H1 (cell line): ENCODE measurements around the gene VAV2. TPM values are rescaled to one million over a fixed set of nuclear protein-coding genes. Genes with fewer than 3 reads are reported as not detected.

Source experiments
- CTCF ChIA-PET: fragments of 300-600 bp; sonication (Branson Sonifier 250); formaldehyde crosslinking; loops from one replicate; lab custom pipeline; 2021; ENCODE audit not compliant: partially characterized antibody; lab: Charles Lee
- POLR2A ChIA-PET: fragments of 300-600 bp; sonication (Branson Sonifier 250); formaldehyde crosslinking; loops from one replicate; lab custom pipeline; 2021; ENCODE audit warnings: inconsistent platforms; ENCODE audit not compliant: partially characterized antibody; lab: Charles Lee
- DNase-seq, 2 experiments: peaks; one replicate each; pipeline versions ENCODE4 v3.0.0 to v3.0.0-alpha.2; 2010 to 2022; ENCODE audit warnings: low spot score in 2 of 2, low read depth in 1 of 2, mixed read lengths in 1 of 2
- FAIRE-seq: peaks from 2 replicates; lab custom pipeline; 2011; peaks lifted over from hg19 to GRCh38; lab: Jason Lieb, UNC
- H2AFZ ChIP-seq: 2 replicates; pipeline ENCODE4 v1.8.1; 2012; ENCODE audit warnings: low read length, inconsistent platforms
- H2AK5ac ChIP-seq: 2 replicates; pipeline ENCODE4 v1.6.1; 2013; ENCODE audit warnings: low read depth, low read length
- H2BK120ac ChIP-seq: replicated peaks from 2 replicates; pipeline ENCODE3; 2013; ENCODE audit warnings: low read depth, low read length, inconsistent platforms
- H2BK12ac ChIP-seq: 2 replicates; pipeline ENCODE4 v1.6.1; 2013; ENCODE audit warnings: low read depth, low read length
- H2BK15ac ChIP-seq: 2 replicates; pipeline ENCODE4 v1.6.1; 2013; ENCODE audit warnings: low read length
- H2BK20ac ChIP-seq: 2 replicates; pipeline ENCODE4 v1.6.1; 2013; ENCODE audit warnings: low read length
- H2BK5ac ChIP-seq: 2 replicates; pipeline ENCODE4 v1.6.1; 2013; ENCODE audit warnings: low read depth, low read length
- H3K14ac ChIP-seq: 2 replicates; pipeline ENCODE4 v1.6.1; 2013; ENCODE audit warnings: inconsistent platforms; ENCODE audit not compliant: insufficient read length
- H3K18ac ChIP-seq: 2 replicates; pipeline ENCODE4 v1.6.1; 2013; ENCODE audit warnings: low read length; ENCODE audit errors: extremely low read depth
- H3K23ac ChIP-seq: 2 replicates; pipeline ENCODE4 v1.6.1; 2013; ENCODE audit warnings: inconsistent platforms; ENCODE audit not compliant: insufficient read length
- H3K23me2 ChIP-seq: 2 replicates; pipeline ENCODE4 v1.6.1; 2013; ENCODE audit warnings: low read depth, low read length
- H3K27ac ChIP-seq: 2 replicates; pipeline ENCODE4 v1.6.1; 2011; ENCODE audit warnings: low read depth, low read length, inconsistent platforms
- H3K27me3 ChIP-seq, 4 experiments: replicated peaks in 1 of 4; 1 replicate in 1 of 4; 2 replicates in 3 of 4; pipeline versions ENCODE4 v1.6.1 to v1.8.1; 2011 to 2013; ENCODE audit warnings: low read length in 3 of 4, mild to moderate bottlenecking in 3 of 4, inconsistent platforms in 2 of 4, mixed read lengths in 2 of 4, moderate library complexity in 1 of 4; ENCODE audit not compliant: control insufficient read depth in 3 of 4, insufficient read depth in 3 of 4; ENCODE audit errors: extremely low read depth in 1 of 4
- H3K36me3 ChIP-seq, 4 experiments: 2 replicates each; pipeline versions ENCODE4 v1.6.1 to v1.8.1; 2011 to 2013; ENCODE audit warnings: mild to moderate bottlenecking in 4 of 4, low read length in 3 of 4, moderate library complexity in 2 of 4, control low read depth in 1 of 4, inconsistent platforms in 1 of 4; ENCODE audit not compliant: insufficient read depth in 4 of 4, control insufficient read depth in 2 of 4
- H3K4ac ChIP-seq: replicated peaks from 2 replicates; pipeline ENCODE3; 2013; ENCODE audit warnings: low read length, low read depth, mixed read lengths, inconsistent platforms; ENCODE audit not compliant: insufficient read length
- H3K4me1 ChIP-seq, 4 experiments: replicated peaks in 1 of 4; 1 replicate in 1 of 4; 2 replicates in 3 of 4; pipeline versions ENCODE4 v1.6.1 to v1.8.1; 2011 to 2013; ENCODE audit warnings: low read length in 3 of 4, inconsistent platforms in 2 of 4, mixed read lengths in 1 of 4; ENCODE audit not compliant: insufficient read depth in 4 of 4, control insufficient read depth in 3 of 4
- H3K4me2 ChIP-seq, 2 experiments: 2 replicates each; pipeline versions ENCODE4 v1.6.1 to v1.8.1; 2011 to 2013; ENCODE audit warnings: low read depth in 2 of 2, low read length in 2 of 2, control low read depth in 1 of 2, inconsistent platforms in 1 of 2, mild to moderate bottlenecking in 1 of 2; ENCODE audit not compliant: insufficient read depth in 1 of 2
- H3K4me3 ChIP-seq, 4 experiments: fragments of 200-600, 300-600 bp in 1 of 4; sonication (generic), shearing (Covaris generic), sonication (Bioruptor Twin) in 1 of 4; 2 replicates each; pipeline versions ENCODE4 v1.5.1 to v1.8.1; 2011 to 2016; ENCODE audit warnings: low read length in 4 of 4, low read depth in 3 of 4, control low read depth in 2 of 4, inconsistent platforms in 2 of 4, mild to moderate bottlenecking in 2 of 4, mixed read lengths in 1 of 4, moderate library complexity in 1 of 4; ENCODE audit not compliant: insufficient read depth in 2 of 4; ENCODE audit errors: extremely low read depth in 1 of 4
- H3K56ac ChIP-seq: replicated peaks from 2 replicates; pipeline ENCODE3; 2013; ENCODE audit warnings: low read depth, mild to moderate bottlenecking, mixed read lengths, low read length, inconsistent platforms; ENCODE audit not compliant: insufficient read length
- H3K79me1 ChIP-seq: 2 replicates; pipeline ENCODE4 v1.6.1; 2013; ENCODE audit warnings: low read depth, low read length, control low read depth
- H3K79me2 ChIP-seq, 2 experiments: 2 replicates each; pipeline versions ENCODE4 v1.6.1 to v1.8.1; 2012 to 2013; ENCODE audit warnings: low read length in 2 of 2, mild to moderate bottlenecking in 2 of 2, inconsistent platforms in 1 of 2; ENCODE audit not compliant: insufficient read depth in 2 of 2, control insufficient read depth in 1 of 2
- H3K9ac ChIP-seq, 4 experiments: replicated peaks in 1 of 4; 1 replicate in 1 of 4; 2 replicates in 3 of 4; pipeline versions ENCODE4 v1.6.1 to v1.8.1; 2011 to 2013; ENCODE audit warnings: low read depth in 3 of 4, low read length in 3 of 4, control low read depth in 2 of 4, mild to moderate bottlenecking in 2 of 4, moderate library complexity in 2 of 4, inconsistent platforms in 1 of 4; ENCODE audit errors: extremely low read depth in 1 of 4
- H3K9me3 ChIP-seq, 2 experiments: 2 replicates each; pipeline versions ENCODE4 v1.6.1 to v1.8.1; 2012 to 2013; ENCODE audit warnings: mild to moderate bottlenecking in 2 of 2, moderate library complexity in 2 of 2, control low read depth in 1 of 2, inconsistent platforms in 1 of 2, low read depth in 1 of 2, low read length in 1 of 2, mixed read lengths in 1 of 2; ENCODE audit not compliant: insufficient read depth in 2 of 2
- H4K20me1 ChIP-seq, 2 experiments: replicated peaks in 1 of 2; 2 replicates each; pipeline versions ENCODE3 to v1.8.1; 2011 to 2013; ENCODE audit warnings: inconsistent platforms in 2 of 2, low read length in 2 of 2, mild to moderate bottlenecking in 1 of 2; ENCODE audit not compliant: insufficient read depth in 2 of 2, control insufficient read depth in 1 of 2
- H4K5ac ChIP-seq: 2 replicates; pipeline ENCODE4 v1.6.1; 2013; ENCODE audit warnings: low read length, low read depth, mixed read lengths, inconsistent platforms; ENCODE audit not compliant: insufficient read length
- H4K8ac ChIP-seq: 2 replicates; pipeline ENCODE4 v1.8.0; 2013; ENCODE audit warnings: mild to moderate bottlenecking, moderate library complexity, low read length, inconsistent platforms; ENCODE audit not compliant: insufficient read depth; ENCODE audit errors: extremely low read depth
- H4K91ac ChIP-seq: replicated peaks from 2 replicates; pipeline ENCODE3; 2013; ENCODE audit warnings: low read length, mixed read lengths, inconsistent platforms; ENCODE audit not compliant: insufficient read length
- ATF2 ChIP-seq: IDR thresholded peaks from 2 replicates; pipeline ENCODE4 v1.6.1; 2012; ENCODE audit warnings: low read length, inconsistent platforms
- BCL11A ChIP-seq, 2 experiments: IDR thresholded peaks; one replicate each; pipeline ENCODE4 v1.6.1; 2011; ENCODE audit warnings: low read depth in 2 of 2, low read length in 2 of 2, mild to moderate bottlenecking in 2 of 2
- CBX8 ChIP-seq: fragments of 300-800, 300-1000 bp; sonication (generic); IDR thresholded peaks from 2 replicates; pipeline ENCODE4 v1.7.1; 2016; ENCODE audit warnings: low read depth, low read length, borderline replicate concordance
- CHD1 ChIP-seq: IDR thresholded peaks from 2 replicates; pipeline ENCODE4 v1.6.1; 2012; ENCODE audit warnings: low read depth, low read length, improper control_type of control experiment
- CHD2 ChIP-seq: IDR thresholded peaks from 2 replicates; pipeline ENCODE4 v1.6.1; 2012; ENCODE audit warnings: low read length, improper control_type of control experiment
- GABPA ChIP-seq: IDR thresholded peaks from 2 replicates; pipeline ENCODE4 v1.6.1; 2011; ENCODE audit warnings: mild to moderate bottlenecking, low read length, moderate library complexity, borderline replicate concordance; ENCODE audit not compliant: insufficient read depth
- JUND ChIP-seq: IDR thresholded peaks from 2 replicates; pipeline ENCODE4 v1.6.1; 2011; ENCODE audit warnings: mild to moderate bottlenecking, improper control_type of control experiment, low read length
- NRF1 ChIP-seq: IDR thresholded peaks from 2 replicates; pipeline ENCODE4 v1.6.1; 2011; ENCODE audit warnings: mild to moderate bottlenecking, low read depth, low read length, improper control_type of control experiment
- SIRT6 ChIP-seq: IDR thresholded peaks from one replicate; pipeline ENCODE4 v1.7.1; 2012; ENCODE audit warnings: low read length, inconsistent platforms
- USF2 ChIP-seq: IDR thresholded peaks from 2 replicates; pipeline ENCODE4 v1.6.1; 2011; ENCODE audit warnings: low read length, improper control_type of control experiment
- whole genome bisulfite sequencing, 2 experiments: shearing (Covaris generic) in 1 of 2; methylation state at CpG; one replicate each; pipeline versions ENCODE4 v1.1.6 to v1.1.7; 2013 to 2015; ENCODE audit warnings: low lambda C conversion rate in 2 of 2, mixed read lengths in 2 of 2, inconsistent platforms in 1 of 2, low coverage in 1 of 2, missing lambda C conversion rate in 1 of 2; ENCODE audit not compliant: insufficient replicate concordance in 2 of 2, insufficient coverage in 1 of 2, insufficient read length in 1 of 2; ENCODE audit errors: extremely low coverage in 1 of 2, missing lambda C conversion rate in 1 of 2; 5-methylcytosine and 5-hydroxymethylcytosine counted together
- polyA plus RNA-seq, 7 experiments: library from polyadenylated mRNA; depleted of rRNA in 3 of 7; stranded (reverse) in 5 of 7; unstranded in 2 of 7; fragments of >200 nt in 5 of 7; fragments of 200-250 nt in 2 of 7; gene quantifications; 1 replicate in 5 of 7; 2 replicates in 1 of 7; 4 replicates in 1 of 7; pipeline versions ENCODE4 v1.2.1 to v1.2.3, GENCODE V29; 2011 to 2013; ENCODE audit warnings: missing spikeins in 2 of 7, mixed read lengths in 2 of 7
- total RNA-seq: library from RNA; stranded (reverse); fragmentation: NEBNext Ultra II Directional; extraction: Animal tissue kit (Norgen Biotek cat#: 25700); gene quantifications from 2 replicates; pipeline ENCODE4 v1.2.1, GENCODE V29; 2021

VAV2 gene
- total and polyA plus RNA-seq, 2 of the 8 experiments (the other 6 are each of a cell fraction or from before 2014, with no cell fraction given): 13.6 to 37.6 TPM

GRCh38 chr9:133752739-133753446 lies 239.2 kb downstream of the VAV2 start:
- no peaks in the 10 kb centered on the region for H3K79me2 ChIP-seq
- H2BK120ac ChIP-seq: no peak overlapping the region
- no peaks in the 10 kb centered on the region for H3K79me1 ChIP-seq
- no peaks in the 10 kb centered on the region for H3K4me1 ChIP-seq
- no peak overlapping the region for H4K5ac ChIP-seq
- H3K18ac ChIP-seq: no peak overlapping the region
- peaks cover 0 to 12% of the 10 kb centered on the region in 2 experiments; a peak in 2 of 4 replicates for H3K9me3 ChIP-seq
- no peak overlapping the region for H4K91ac ChIP-seq
- no peaks in the 10 kb centered on the region for H3K36me3 ChIP-seq
- no peak overlapping the region for H3K14ac ChIP-seq
- H2BK15ac ChIP-seq: no peak overlapping the region
- no peaks in the 10 kb centered on the region for H3K23me2 ChIP-seq
- no peak overlapping the region for H2BK5ac ChIP-seq
- DNase-seq (peak in 1 of 2 experiments; percentile 14), FAIRE-seq (no peak)
- ChIA-PET POLR2A (interaction anchor here (1.3 kb wide), 1 partner anchor 10 kb away, joined by 4 read pairs; no protein-coding TSS in a partner anchor), CTCF (interaction anchor here (1.2 to 5.2 kb wide), 5 partner anchors 11 to 242 kb away, joined by 3 to 39 read pairs (median 4); no protein-coding TSS in a partner anchor)
- H3K4me3 ChIP-seq: no peak overlapping the region
- H4K8ac ChIP-seq: no peak overlapping the region
- 88% methylated on average over 9 of the region's 9 CpGs; no CpG with 5 or more reads in 1 of the 2 experiments for WGBS, 2 experiments
- no peak overlapping the region for H3K4me2 ChIP-seq
- H2BK12ac ChIP-seq: no peak overlapping the region
- no peak overlapping the region for H3K23ac ChIP-seq
- no peaks in the 10 kb centered on the region; a peak in 1 of 7 replicates for H3K27me3 ChIP-seq
- H3K56ac ChIP-seq: no peak overlapping the region
- no peaks in the 10 kb centered on the region for H4K20me1 ChIP-seq
- H3K9ac ChIP-seq: no peak overlapping the region
- no peak overlapping the region for H2BK20ac ChIP-seq
- H2AK5ac ChIP-seq: no peak overlapping the region
- H2AFZ ChIP-seq: no peak overlapping the region
- H3K4ac ChIP-seq: no peak overlapping the region
- H3K27ac ChIP-seq: no peak overlapping the region
- TF ChIP-seq CHD2 (no peak), CBX8 (no peak), BCL11A (IDR thresholded peaks at IDR 0.05; ENCODE audit: low read depth in 2 of 2, low read length in 2 of 2) (no peak), USF2 (no peak), ATF2 (no peak), SIRT6 (no peak), CHD1 (no peak), GABPA (no peak), NRF1 (no peak), JUND (no peak)
